ENCODE results near the gene UVSSA. TPM values are rescaled to one million over a fixed set of nuclear protein-coding genes. Genes with fewer than 3 reads are reported as not detected.

UVSSA gene
- total RNA-seq, 1 donor from 2014 or later: 9.7 TPM

DNA sequence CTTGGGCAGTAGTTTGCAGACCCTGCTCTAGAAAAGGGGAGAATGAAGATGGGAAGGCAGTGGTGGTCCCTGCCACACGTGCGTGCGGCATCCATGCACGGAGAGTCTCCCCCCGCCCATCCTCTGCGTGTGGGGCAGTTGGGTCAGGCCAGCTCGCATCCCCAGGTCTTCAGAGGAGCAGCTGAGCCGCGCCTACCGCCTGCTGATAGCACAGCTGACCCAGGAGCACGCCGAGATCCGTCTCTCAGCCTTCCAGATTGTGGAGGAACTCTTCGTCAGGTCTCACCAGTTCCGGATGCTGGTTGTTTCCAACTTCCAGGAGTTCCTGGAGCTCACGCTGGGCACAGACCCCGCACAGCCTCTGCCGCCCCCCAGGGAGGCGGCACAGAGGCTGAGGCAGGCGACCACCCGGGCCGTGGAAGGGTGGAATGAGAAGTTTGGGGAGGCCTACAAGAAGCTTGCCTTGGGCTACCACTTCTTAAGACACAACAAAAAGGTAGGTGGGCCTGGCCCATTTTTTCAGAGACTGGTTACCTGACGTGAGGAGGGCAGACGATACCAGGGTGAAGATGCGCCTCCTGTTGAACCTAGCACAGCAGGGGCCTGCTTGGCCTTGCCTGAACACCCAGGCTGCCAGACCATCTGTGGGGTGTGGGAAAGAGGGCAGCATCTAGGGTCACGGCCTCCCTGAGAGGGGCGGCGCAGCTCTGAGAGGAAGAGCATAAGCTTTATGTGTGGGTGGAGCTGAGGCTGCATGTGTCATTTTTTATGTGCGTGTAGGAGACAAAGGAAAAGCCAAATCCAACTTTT lies 2.6 kb downstream of the UVSSA start:
- no peak for DNase-seq

DNA sequence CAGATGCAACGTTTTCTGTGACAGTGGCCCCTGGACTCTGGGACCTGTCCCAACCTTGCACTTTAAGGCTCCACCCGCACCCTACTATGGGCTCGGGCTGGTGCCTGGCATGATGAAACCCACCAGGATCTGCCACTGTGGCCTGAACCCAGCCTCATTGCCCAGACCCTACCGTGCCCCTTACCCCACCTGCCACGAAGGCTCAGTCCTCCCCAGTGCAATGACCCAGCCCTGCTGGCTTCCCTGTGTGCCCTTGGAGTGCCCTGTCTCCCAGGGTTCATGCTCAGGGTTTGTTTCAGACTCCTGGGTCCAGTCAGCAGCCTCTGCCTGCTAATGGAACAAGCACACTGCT lies 3.1 kb downstream of the UVSSA start:
- DNase-seq: no peak

DNA sequence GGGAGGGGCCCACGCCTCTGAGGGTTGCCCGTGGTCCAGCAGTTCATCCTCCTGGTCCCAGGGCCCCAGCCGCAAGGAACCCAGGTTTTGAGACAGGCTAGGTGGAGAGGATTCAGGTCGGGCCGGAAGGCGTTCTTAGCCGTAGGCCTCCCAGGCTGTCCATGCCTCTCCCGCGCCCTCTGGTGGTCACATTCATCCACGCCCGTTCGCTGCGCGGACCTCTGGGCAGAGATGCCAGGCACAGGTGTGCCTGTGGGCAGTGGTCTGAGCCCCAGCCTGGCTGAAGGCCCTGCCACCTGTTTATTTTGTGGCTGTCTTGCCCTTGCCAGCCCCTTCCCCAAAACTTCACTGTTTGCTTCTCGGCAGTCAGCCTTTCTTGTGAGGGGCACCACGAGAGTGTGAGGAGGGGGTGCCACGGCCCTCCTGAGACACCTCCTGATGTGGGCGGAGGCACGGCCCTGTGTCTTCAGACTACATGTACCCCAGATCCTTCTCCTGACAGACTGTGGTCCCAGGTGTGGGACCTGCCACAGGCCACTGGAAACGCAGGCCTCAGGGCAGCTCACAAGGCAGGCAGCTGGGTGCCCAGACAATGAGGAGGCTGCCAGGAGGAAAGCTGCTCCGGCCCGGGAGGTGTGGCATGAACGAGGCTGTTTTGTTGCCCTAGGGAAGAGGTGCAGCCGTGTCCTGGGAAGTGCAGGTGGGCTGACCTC lies 5.0 kb downstream of the UVSSA start:
- peak; percentile 16 for DNase-seq

DNA sequence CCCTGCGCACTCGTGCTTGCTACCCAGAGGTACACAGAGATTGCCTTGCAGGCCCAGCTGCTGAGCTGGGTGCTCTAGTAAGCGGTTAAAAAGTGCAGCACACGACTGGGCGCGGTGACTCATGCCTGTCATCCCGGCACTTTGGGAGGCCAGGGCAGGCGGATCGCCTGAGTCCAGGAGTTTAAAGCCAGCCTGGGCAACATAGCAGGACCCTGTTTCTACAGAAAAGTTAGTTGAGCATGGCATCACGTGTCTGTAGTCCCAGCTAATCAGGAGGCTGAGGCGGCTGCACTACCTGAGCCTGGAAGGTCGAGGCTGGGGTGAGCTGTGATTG lies 5.5 kb downstream of the UVSSA start:
- no peak for DNase-seq

DNA sequence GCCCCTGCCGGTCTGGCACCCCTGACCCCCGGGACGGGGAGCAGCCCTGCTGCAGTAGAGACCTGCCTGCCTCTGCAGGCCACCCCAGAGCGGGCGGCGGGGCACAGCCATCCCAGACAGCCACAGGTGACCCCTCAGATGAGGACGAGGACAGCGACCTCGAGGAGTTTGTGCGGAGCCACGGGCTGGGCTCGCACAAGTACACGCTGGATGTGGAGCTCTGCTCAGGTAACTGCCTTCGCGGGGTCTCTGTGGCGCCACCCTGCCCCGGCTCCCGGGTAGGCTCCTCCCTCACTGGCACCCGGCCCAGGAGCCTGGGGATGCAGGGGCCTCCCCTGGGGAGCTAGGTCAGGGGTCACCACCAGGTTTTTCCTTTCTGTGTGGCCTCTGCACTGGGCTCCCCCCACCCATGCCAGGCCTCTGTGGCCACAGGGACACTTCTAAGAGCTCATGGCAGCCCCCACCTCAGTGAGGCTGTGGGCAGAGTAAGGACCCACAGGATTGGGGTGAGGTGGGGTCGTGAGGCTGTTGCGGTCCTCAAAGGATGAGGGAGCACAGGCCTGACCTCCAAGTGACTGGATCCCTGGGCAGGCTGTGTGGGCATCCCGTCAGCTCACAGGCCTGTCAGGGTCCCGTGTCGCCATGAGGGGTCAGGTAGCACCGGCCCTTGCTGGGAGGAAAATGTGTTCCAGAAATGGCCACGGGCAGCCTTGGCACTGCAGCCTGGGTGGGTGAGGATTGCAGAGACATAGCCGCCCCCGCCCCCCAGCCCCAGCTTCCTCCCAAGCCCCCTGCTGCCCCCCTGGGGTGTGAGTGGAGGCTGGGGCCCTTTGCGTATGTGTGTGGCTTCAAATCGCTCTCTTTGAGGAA lies 6.4 kb downstream of the UVSSA start:
- no peak for DNase-seq

DNA sequence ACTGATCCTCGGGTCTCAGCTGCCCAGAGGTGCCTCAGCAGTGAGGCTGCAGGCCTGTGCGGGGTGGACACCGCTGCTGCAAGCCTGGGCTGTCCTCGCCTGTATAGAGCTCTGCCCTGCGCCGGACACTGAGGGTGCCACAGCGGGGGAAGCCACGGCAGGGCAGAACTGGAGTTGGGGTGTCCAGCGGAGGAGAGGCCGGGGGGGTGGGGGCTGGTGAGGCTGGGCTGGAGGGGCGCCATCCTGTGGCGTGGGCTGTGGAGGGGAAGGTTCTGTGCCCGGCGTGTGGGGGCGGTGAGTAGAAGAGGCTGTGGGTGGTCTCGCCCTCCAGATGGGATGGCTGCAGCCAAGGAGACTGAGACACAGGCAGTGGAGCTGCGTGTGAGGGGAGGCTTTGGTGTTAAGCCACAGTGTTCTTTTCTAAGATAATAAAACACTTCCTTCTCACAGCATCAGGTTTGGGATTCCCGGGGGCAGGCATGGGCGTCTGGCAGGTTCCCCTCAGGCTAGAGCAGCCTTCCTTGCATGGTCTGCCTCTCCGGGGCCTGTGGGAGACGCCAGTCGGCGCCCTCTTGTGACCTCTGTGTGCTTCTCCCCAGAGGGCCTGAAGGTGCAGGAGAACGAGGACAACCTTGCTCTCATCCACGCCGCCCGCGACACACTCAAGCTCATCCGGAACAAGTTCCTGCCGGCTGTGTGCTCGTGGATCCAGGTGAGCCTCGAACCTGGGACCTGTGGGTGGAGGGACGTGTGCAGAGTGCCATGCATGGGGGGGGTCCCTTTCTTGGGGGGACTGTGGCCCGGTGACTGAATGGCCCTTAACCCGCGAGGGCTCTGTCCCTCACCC lies 7.4 kb downstream of the UVSSA start:
- no peak for DNase-seq

DNA sequence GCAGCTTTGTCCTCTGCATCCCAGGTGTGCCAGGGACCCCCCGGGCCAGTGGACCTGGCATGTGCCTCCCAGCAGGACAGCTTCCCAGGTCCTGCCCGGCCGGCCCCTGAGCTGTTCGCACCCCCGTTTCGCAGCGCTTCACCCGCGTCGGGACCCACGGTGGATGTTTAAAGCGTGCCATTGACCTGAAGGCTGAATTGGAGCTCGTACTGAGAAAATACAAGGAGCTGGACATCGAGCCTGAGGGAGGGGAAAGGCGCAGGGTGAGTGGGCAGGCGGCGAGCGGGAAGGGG lies 7.9 kb downstream of the UVSSA start:
- DNase-seq: no peak

DNA sequence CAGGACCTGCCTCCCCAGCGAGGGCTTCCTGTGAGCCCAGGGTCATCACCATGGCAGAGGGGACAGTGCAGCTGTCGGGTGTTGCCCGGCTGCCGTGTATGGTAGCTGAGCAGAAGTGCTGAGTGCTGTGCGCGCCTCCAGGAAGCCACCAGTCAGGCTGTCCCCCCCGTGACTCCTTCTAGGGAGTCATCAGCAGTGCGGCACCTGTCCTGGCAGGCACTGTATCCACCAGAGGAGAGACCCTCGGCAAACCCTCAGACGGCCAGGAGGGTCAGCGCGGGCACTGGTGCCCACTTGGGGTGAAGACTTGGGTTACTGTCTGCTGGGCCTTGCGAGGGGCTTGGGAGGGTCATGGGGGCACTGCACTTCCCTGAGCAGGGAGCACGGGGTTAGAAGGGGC lies 8.4 kb downstream of the UVSSA start:
- DNase-seq: no peak

DNA sequence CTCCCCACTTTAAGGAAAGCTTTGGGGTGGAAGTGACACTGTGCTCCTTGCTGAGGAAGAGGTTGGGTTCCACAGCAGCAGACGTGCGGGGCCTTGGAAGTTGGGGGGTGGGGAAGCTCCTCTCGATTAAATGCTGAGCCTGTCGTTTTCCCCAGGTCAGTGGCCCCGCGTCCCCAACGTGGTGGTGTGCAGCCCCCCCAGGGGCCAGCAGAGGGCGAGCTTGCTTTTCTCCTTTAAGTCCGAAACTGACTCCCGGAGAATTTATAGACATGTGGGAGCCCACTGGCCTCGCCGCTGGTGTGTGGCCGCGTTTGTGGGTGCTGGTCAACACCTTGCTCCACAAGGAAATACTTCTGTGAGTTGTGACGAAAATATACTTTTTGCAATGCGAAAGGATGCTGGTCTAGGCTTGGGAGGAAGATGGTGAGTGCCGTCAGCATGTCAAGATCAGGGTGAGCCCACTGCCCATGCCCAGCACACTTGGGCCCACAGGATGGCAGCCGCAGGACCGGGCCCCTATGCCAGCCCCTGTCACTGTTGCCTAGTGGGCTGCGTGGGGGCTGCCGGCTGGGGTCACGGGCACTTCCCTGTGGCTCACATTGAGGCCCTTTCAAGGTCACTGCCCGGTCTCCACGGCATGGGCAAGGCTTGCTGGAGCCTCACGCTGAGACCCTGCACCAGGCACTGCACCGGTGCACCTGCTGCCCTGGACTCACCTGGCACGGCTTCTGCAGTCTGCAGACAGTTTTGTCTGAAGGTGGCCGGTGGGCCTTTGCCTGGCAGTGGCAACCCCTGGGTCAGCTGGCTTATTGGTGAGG lies 9.4 kb downstream of the UVSSA start:
- DNase-seq: no peak

DNA sequence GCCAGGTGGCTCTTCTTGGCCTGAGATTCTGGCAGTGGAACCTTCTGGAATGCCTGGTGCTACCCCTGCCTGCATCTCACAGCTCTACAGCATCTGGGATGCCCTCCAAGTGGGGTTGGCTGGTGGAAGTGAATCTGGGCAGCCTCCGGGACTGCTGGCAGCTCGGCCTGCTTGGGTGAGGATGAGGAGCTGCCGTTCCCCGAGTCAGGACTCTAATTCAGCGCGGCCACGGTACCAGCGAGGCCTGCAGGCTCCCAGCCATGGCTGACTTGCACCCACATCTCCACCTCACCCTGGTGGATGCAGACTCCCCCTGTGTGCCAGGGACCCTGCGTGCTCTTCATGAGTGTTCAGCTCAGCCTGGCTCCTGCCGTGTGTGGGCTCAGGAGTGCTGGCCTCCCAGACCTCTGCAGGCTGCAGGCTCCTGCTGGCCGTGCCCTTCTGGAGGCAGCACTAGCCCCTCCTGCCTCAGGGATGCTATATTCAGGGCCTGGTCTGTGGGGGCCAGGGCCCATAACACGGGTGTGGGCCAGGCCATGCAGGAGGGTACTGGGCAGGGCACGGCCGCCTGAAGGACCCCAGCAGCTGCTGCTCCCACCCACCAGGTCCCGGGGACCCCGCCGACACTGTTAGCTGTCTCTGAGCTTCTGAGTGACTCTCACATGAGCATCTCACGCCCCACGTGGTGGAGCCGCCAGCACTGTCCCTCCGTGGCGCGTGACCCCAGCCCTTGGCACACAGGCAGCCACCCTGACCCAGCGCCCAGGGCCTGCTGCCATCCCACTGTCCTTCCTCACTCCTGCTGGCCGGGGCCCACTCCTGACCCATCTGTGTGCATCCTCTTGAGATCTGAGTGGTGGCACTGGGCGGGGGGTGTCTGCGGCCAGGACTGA lies 10.6 kb downstream of the UVSSA start:
- no peak for DNase-seq

DNA sequence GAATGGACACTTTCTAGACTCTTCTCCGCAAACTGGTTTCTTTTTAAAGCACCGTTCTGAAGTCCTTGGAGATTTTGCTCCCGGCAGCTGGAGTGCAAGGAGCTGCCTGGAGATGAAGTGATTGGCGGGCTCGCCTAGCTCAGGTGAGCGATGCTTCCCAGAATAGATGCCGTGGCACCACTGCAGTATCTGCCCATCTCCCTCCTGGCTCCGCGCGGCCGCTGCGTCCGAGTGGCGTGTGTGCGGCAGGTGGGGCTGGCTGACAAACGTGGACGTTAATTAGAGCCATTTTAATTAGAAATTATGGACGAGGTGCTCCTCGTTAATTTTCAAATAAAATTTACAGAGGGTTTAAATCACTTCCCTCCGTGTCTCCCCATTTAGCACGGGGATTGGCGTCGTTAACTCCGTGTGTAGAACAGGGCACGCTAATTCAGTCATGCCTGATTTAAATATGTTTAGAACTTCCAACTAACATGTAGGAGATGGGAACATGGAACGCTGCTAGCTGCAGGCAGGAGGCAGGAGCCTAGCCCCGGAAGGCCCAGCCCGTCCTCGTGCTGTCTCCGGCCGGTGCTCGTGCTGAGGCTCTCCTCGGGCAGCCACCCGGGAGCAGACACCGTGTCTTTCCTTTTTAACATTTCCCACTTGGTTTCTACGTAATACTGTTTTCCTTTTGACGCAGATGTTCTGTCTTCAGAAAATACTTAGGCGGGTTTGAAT lies 11.6 kb downstream of the UVSSA start:
- no peak for DNase-seq

DNA sequence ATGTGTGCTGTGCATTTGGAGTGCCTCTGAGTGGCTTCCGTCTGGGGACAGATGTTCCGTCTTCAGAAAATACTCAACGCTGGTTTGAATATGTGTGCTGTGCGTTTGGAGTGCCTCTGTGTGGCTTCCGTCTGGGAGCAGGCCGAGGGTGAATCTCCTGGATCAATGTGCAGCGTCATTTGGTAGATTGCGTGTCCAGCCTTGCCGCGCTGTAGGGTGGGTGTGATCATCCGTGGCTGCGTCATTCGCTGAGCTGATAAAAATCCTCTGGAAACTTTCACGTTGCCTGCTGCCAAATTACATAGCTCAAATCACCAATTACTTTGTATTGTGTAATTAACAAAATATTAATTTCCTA lies 12.1 kb downstream of the UVSSA start:
- peak; percentile 14 for DNase-seq

DNA sequence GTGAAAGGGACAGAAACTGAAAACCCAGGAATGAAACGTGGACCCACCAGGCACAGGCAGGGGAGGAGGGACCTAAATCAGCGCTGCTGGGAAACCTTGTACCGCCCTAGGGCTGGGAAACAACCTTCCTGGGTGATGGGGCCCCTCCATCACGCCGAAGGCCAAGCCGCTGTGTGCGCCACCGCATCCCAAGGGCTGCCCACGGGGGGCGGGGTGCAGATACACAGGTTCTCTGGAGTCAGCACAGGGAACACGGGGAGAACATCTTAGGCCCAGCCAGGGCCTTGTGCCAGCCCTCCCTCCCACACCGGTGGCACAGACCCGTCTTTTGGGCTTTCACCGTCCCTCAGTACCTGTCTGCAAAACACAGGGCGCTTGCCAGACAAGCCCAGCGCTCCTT lies 13.0 kb downstream of the UVSSA start:
- DNase-seq: no peak

DNA sequence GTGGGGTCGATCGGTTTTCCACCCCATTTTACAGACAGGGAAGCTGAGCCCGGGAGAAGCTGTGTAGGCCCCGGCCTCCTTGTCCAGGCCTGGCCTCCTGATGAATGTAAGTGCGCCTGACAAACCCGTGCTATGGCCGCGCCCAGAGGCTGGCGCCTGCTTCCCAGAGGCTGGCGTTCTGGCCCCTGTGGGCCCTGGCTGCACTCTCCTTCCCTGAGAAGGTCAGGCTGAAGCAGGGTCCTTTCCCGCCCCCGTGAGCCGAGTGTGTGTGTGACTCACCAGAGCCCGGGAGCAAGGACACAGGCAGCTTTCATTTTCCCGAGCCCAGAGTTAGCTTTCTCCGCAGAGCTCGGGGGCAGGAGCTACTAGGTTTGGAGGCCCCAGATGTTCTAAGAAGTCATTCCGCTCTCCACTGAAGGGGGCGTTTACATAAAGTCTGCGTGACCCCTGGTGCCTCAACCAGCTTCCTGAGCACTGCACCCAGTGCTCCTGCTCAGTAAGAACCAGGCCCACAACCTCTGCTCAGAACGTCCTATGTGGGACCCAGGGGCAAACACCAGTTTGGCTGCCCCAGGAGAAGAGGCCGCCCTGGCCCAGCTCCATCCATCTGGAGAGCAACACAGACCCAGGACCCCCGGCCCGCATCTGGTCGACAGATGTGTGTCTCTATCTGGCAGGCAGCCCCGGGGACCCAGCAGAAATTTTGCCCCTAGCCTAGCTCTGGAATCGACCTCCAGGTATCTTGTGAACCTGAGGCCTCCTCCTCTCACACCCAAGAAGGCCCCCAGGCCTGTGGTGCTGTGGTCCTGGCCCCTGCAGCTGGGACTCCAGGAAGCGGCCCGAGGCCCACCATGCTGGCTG lies 13.6 kb downstream of the UVSSA start:
- no peak for DNase-seq

DNA sequence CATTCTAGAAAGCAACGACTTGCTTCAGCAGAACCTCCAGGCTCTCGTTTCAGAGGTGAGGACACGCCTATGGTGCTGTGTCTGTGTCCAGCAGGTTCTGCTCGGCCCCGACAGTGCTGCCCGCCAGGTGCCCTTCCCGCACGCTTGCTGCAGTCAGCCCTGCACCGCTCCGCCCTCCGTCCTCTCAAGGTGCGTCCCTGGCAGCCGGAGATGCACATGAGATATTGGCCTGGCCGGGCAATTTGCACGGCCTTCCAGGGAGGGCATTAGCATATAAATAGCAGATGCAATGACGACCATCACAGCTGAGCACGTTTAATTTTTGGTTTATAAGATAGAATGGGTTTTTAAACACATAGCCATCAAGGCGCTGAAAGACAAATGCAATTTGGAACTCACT lies 14.4 kb downstream of the UVSSA start:
- DNase-seq: no peak

DNA sequence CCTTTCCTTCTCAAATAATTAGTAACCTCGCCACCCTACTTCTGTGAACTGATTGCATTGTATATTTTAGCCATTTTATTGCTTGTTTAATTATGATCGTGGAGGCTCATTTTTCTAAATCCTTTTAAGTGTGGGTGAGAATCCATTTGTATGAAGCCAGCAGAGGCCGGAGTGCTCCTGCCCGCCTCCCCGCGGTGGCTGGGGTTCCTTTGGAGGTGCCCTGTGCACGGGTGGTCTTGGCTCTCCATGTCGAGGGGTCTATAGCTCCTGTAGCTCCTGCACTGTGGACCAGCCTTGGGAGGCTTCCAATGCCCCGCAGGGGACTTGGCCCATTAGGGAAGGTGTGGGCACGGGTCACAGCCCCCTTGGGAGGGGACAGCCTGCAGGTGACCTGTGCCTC lies 15.0 kb downstream of the UVSSA start:
- no peak for DNase-seq

DNA sequence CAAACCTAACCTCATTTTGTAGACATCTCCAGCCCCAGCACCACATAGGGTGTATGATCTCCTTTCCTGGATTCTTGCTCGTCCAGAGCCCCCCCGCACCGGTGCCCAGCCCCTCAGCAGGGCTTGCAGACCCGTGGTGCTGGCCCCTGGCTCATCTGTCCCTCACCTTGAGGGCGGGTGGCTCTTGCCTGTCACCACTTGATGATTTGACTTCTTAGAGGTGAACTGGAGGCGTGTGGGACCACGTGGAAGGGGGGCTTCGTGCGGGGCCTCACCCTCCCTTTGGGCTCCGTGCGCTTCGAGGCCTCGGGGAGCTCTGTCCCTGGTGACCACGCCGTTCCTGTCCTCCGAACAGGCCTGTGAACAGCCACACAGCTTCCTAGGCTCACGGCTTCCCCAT lies 15.5 kb downstream of the UVSSA start:
- DNase-seq: no peak

DNA sequence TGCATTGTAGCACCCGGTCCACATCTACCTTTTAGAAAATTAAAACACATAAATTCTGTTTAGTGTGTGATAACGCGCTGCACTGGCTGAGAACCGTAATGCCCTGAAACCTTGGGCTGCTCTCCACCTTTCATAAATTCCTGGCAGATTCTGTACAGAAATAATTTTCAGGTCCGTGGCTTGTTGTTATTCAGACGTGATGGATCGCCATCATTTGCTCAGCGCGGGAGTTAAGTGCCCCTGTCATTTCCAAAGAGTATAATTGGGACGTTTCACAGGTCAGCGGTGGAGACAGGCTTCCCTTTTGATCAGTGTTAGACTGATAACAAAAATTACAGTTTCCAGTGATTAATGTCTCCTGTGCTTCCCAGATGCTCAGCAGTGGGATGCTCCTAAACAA lies 16.5 kb downstream of the UVSSA start:
- DNase-seq: no peak

DNA sequence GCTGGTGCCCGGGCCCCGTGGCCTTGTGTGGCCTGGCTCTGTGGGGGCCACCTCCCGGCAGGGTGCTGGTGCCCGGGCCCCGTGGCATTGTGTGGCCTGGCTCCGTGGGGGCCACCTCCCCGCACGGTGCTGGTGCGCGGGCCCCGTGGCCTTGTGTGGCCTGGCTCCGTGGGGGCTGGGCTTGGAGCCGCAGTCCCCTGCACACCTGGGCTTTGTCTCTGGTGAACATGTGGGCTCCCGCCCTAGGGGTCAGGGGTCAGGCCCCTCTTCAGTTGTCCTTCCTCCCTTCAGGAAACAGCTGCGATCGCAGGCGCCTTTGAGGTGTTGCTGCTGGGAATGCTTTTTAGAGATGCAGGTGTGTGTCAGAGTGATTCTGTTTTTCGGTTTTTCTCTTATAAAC lies 17.2 kb downstream of the UVSSA start:
- DNase-seq: no peak
